Heart right ventricle (tissue), 16 donors: ENCODE results near the gene OSBPL1A. TPM values are rescaled to one million over a fixed set of nuclear protein-coding genes. Genes with fewer than 3 reads are reported as not detected.

Source experiments
- ATAC-seq, 8 donors: fragments of 200-7000 bp; cut with Tn5 transposase; one replicate each; pipeline ENCODE4 v1.9.1; 2020; ENCODE audit warnings: mild to moderate bottlenecking in 8 of 8, moderate library complexity in 8 of 8, moderate number of reproducible peaks in 1 of 8
- DNase-seq, 2 donors: peaks; one replicate each; pipeline ENCODE4 v3.0.0-alpha.2; 2020
- H3K27ac ChIP-seq, 10 donors: fragments of 200-600 bp; sonication (generic) in 2 of 10; one replicate each; pipeline versions ENCODE4 v1.5.0 to v1.8.0; 2020 to 2022; ENCODE audit warnings: mild to moderate bottlenecking in 3 of 10
- H3K27me3 ChIP-seq, 7 donors: fragments of 200-600 bp; one replicate each; pipeline ENCODE4 v1.8.0; 2021 to 2022; ENCODE audit warnings: mild to moderate bottlenecking in 2 of 7
- H3K36me3 ChIP-seq, 9 donors: fragments of 200-600 bp; sonication (generic) in 1 of 9; one replicate each; pipeline versions ENCODE4 v1.5.0 to v1.8.0; 2020 to 2022; ENCODE audit warnings: mild to moderate bottlenecking in 2 of 9
- H3K4me1 ChIP-seq, 9 donors: fragments of 200-600 bp; sonication (generic) in 1 of 9; one replicate each; pipeline versions ENCODE4 v1.5.0 to v1.8.0; 2020 to 2022; ENCODE audit warnings: mild to moderate bottlenecking in 4 of 9
- H3K4me3 ChIP-seq, 10 donors: fragments of 200-600 bp; sonication (generic) in 2 of 10; one replicate each; pipeline versions ENCODE4 v1.5.0 to v1.8.0; 2020 to 2022; ENCODE audit warnings: mild to moderate bottlenecking in 7 of 10, moderate library complexity in 2 of 10
- H3K9me3 ChIP-seq, 11 donors: fragments of 200-600 bp in 10 of 11; sonication (generic) in 2 of 11; one replicate each; pipeline versions ENCODE4 v1.5.0 to v1.8.0; 2013 to 2022; ENCODE audit warnings: mild to moderate bottlenecking in 2 of 11, control low read depth in 1 of 11, moderate library complexity in 1 of 11
- WGBS, 2 donors: extraction: QIAGEN DNeasy Blood & Tissue Kit; methylation state at CpG; one replicate each; pipeline ENCODE4 v1.1.7; 2013; ENCODE audit warnings: inconsistent platforms in 1 of 2; 5-methylcytosine and 5-hydroxymethylcytosine counted together
- intact Hi-C, 10 donors: fragments of 100-400 bp; cut with DNase I; formaldehyde crosslinking; loops; one replicate each; pipeline versions ENCODE4 v1.11.1 to v1.14.2; 2022
- polyA plus RNA-seq, 2 donors: library from polyadenylated mRNA; stranded (reverse); fragments of 200-250 nt; gene quantifications; one replicate each; pipeline ENCODE4 v1.2.3, GENCODE V29; 2013
- total RNA-seq, 10 donors: library from RNA; stranded (reverse); fragmentation: NEBNext Ultra II Directional in 3 of 10; extraction: Animal tissue kit (Norgen Biotek cat#: 25700) in 3 of 10; gene quantifications; one replicate each; pipeline versions ENCODE4 v1.2.1 to v1.2.4, GENCODE V29; 2021 to 2023
- TF ChIP-seq, protein P1 (sequence below), 9 donors: fragments of 200-600 bp; sonication (generic) in 2 of 9; IDR thresholded peaks; one replicate each; pipeline versions ENCODE4 v1.5.0 to v1.8.0; 2021 to 2022; ENCODE audit warnings: antibody characterized with exemption in 9 of 9, mild to moderate bottlenecking in 5 of 9, moderate library complexity in 1 of 9
- donor health status: Arrhythmogenic right ventricular cardiomyopathy.
- donor health status: ischemic (EF 13 %, LVEDD 7.1; RV severe dilation, severe dysfunction).
- donor health status: healthy with polysubstance abuse.
- donor health status: DM: no; HTN: yes; CAD: no.
- donor health status: DM: no; HTN: no; CAD: no.
- donor health status: ischemic (EF 25% LVEDD 6.9; RV normal size, moderate dysfunction).
- donor health status: ischemic (EF 25% LVEDD 5.7; RV mildly dilated, moderate dysfunction).
- donor health status: healthy.
- donor health status: DM: yes; HTN: yes; CAD: no.
- donor health status: Ischemic cardiomyopathy.
- donor health status: ischemic (EF 35%, LVEDD 5.7; RV mildly dilated, moderate dysfunction).
- donor health status: nonischemic (EF 11% LVEDD 7.7; RV severe dilation, severe dysfunction).
- donor health status: DM: yes; HTN: yes; CAD: no.
- donor health status: PGD.
- donor health status: ischemic (EF 29% LVEDD 5.4; RV normal size, mild dysfunction).
- donor health status: nonischemic (EF 23%, LVEDD 6.1; RV moderate dilation, normal function).

Gene OSBPL1A
- total and polyA plus RNA-seq, 12 donors, result 26.5 to 85.6 (median 61.0) TPM

GRCh38 chr18:24443870-24444269, 46.2 kb upstream of the OSBPL1A start:
- ATAC-seq, result no peak
- TF ChIP-seq, protein P1, sequence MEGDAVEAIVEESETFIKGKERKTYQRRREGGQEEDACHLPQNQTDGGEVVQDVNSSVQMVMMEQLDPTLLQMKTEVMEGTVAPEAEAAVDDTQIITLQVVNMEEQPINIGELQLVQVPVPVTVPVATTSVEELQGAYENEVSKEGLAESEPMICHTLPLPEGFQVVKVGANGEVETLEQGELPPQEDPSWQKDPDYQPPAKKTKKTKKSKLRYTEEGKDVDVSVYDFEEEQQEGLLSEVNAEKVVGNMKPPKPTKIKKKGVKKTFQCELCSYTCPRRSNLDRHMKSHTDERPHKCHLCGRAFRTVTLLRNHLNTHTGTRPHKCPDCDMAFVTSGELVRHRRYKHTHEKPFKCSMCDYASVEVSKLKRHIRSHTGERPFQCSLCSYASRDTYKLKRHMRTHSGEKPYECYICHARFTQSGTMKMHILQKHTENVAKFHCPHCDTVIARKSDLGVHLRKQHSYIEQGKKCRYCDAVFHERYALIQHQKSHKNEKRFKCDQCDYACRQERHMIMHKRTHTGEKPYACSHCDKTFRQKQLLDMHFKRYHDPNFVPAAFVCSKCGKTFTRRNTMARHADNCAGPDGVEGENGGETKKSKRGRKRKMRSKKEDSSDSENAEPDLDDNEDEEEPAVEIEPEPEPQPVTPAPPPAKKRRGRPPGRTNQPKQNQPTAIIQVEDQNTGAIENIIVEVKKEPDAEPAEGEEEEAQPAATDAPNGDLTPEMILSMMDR (IDR thresholded peaks at IDR 0.05), result no peak
- Histone ChIP-seq H3K27ac (no peak overlapping the region), H3K36me3 (peaks cover 0 to 100% (median 37%) of the 10 kb centered on the region in 9 donors), H3K4me1 (no peaks in the 10 kb centered on the region), H3K4me3 (no peak overlapping the region), H3K27me3 (no peaks in the 10 kb centered on the region), H3K9me3 (no peaks in the 10 kb centered on the region)
- intact Hi-C loops, result no loop called here
- no peak for DNase-seq
- WGBS, 2 donors, result 81 to 87% methylated on average over 2 of the region's 2 CpGs

- intact Hi-C loops, result no loop called here
- no peak overlapping the region for H3K27ac ChIP-seq
- TF ChIP-seq, protein P1 (IDR thresholded peaks at IDR 0.05), result no peak
- H3K4me1 ChIP-seq, result no peaks in the 10 kb centered on the region
- no peaks in the 10 kb centered on the region for H3K9me3 ChIP-seq
- H3K4me3 ChIP-seq, result no peak overlapping the region
- H3K36me3 ChIP-seq, result peaks cover 0 to 88% (median 21%) of the 10 kb centered on the region in 9 donors
- ATAC-seq (no peak), DNase-seq (no peak)
- 83 to 91% methylated on average over 1 of the region's 1 CpG for WGBS, 2 donors
- no peaks in the 10 kb centered on the region for H3K27me3 ChIP-seq
Measured at GRCh38 chr18:24436939-24437338, 39.3 kb upstream of the OSBPL1A start.

- Histone ChIP-seq H3K36me3 (peaks cover 0 to 71% (median 5%) of the 10 kb centered on the region in 9 donors), H3K9me3 (no peaks in the 10 kb centered on the region), H3K4me3 (no peak overlapping the region), H3K4me1 (peaks cover 0 to 14% (median 5%) of the 10 kb centered on the region in 9 donors), H3K27me3 (no peaks in the 10 kb centered on the region), H3K27ac (no peak overlapping the region)
- WGBS, 2 donors, result 95 to 96% methylated on average over 3 of the region's 3 CpGs
- TF ChIP-seq, protein P1 (IDR thresholded peaks at IDR 0.05), result no peak
- DNase-seq, result no peak
- ATAC-seq, result no peak
- intact Hi-C loops, result no loop called here
Measured at GRCh38 chr18:24432618-24433017, 35.0 kb upstream of the OSBPL1A start.

GRCh38 chr18:24429188-24429587, 31.6 kb upstream of the OSBPL1A start:
- Histone ChIP-seq H3K27me3 (peaks cover 0 to 16% (median 7%) of the 10 kb centered on the region in 7 donors), H3K27ac (no peak overlapping the region), H3K4me1 (peaks cover 0 to 27% (median 14%) of the 10 kb centered on the region in 9 donors), H3K9me3 (no peaks in the 10 kb centered on the region), H3K36me3 (peaks cover 0 to 44% (median 5%) of the 10 kb centered on the region in 9 donors), H3K4me3 (no peak overlapping the region)
- TF ChIP-seq, protein P1 (IDR thresholded peaks at IDR 0.05), result no peak
- intact Hi-C loops, result loop anchor here in 1 of 10 donors (10.0 kb wide), 1 partner anchor 56 kb away; no protein-coding TSS in a partner anchor
- DNase-seq (no peak), ATAC-seq (no peak)
- WGBS, 2 donors, result 95 to 98% methylated on average over 4 of the region's 4 CpGs
